ENCODE measurements around the gene GABPA. TPM values are rescaled to one million over a fixed set of nuclear protein-coding genes. Genes with fewer than 3 reads are reported as not detected.

GABPA gene
- total RNA-seq (ENCODE audit: unreplicated experiment) = 22.6 TPM
- long read RNA-seq, full-length matches to known transcripts = 5 of 6 reads
- long read RNA-seq, partial matches to known transcripts = 1 of 6 reads
- long read RNA-seq, other reads (novel, unspliced or antisense) = 0 of 6 reads

DNA sequence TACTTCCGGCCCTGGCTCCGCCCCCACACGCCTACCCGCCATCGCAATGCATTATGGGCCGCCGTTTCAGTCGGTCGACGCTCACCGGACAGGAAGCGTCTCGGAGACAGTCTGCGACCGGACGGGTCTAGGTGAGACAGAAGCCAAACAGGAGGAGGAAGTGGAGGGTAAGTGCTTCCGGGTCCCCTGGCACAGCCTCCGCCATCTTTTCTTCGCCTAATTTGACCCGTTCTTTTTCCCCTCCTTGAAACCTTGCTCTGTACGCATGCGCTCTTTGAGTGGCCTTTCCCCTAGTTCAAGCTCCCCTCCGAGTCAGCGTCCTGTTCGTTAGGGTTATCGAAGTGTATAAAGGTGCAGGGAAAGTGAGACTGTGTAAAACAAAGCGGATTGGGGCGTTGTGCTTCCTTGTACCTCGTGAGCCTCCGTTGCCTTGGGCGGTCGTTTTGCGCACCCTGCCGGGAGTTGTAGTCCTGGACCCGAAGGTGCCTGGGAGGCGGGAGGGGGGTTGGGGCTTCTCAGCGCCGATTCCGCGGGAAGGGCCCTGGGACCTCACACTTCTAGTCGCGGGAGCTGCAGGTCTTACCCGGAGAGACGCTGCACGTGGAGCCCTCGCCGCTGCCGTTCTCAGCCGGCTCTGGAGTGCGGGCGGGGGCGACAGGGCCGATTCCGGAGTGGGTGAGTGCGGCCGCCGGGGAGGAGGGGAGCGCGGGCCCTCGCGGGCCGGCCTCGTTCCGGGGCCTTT is at the start of gene GABPA, which contains the start of gene ATP5PF:
Gene GABPA (plus strand): TSS at position 69 of the 742 bp plus-strand sequence. CDS start 6,627 bp downstream, outside the sequence.
Gene ATP5PF (minus strand): TSS at position 1 of the 742 bp plus-strand sequence. CDS start 5,110 bp downstream, outside the sequence.
- Mint-ChIP-seq H3K9me3 (ENCODE audit: unreplicated experiment) (no peaks in the 10 kb centered on the region), H3K27me3 (ENCODE audit: unreplicated experiment) (peaks cover 16% of the 10 kb centered on the region), H3K4me3 (ENCODE audit: unreplicated experiment) (peak within 1 kb of the TSS; percentile 99), H3K4me1 (ENCODE audit: unreplicated experiment) (peaks cover 28% of the 10 kb centered on the region), H3K36me3 (ENCODE audit: low read depth, unreplicated experiment) (peaks cover 14% of the 10 kb centered on the region), H3K27ac (ENCODE audit: unreplicated experiment) (peak within 1 kb of the TSS; percentile 100)
- TF ChIP-seq, protein P1, sequence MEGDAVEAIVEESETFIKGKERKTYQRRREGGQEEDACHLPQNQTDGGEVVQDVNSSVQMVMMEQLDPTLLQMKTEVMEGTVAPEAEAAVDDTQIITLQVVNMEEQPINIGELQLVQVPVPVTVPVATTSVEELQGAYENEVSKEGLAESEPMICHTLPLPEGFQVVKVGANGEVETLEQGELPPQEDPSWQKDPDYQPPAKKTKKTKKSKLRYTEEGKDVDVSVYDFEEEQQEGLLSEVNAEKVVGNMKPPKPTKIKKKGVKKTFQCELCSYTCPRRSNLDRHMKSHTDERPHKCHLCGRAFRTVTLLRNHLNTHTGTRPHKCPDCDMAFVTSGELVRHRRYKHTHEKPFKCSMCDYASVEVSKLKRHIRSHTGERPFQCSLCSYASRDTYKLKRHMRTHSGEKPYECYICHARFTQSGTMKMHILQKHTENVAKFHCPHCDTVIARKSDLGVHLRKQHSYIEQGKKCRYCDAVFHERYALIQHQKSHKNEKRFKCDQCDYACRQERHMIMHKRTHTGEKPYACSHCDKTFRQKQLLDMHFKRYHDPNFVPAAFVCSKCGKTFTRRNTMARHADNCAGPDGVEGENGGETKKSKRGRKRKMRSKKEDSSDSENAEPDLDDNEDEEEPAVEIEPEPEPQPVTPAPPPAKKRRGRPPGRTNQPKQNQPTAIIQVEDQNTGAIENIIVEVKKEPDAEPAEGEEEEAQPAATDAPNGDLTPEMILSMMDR (IDR thresholded peaks at IDR 0.05; ENCODE audit: unreplicated experiment) = no peak
- peak; percentile 94 for DNase-seq (ENCODE audit: low spot score)

DNA sequence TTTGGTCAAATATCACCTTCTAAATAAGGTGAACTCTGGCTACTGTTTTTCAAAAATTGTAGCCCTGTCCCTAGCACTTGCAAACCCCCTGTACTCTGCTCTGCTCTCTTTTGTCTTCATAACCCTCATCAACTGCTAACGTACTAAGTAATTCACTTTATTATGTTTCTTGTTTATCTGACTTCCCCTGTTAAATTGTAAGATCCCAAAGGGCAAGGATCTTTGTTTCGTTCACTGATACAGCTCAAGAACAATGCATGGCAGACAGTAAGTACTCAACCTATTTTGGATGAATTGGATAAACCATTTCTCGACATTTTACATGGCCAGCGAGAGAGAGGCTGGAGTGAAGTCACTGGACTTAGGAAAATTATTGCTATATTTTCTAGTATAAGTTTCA is 47.0 kb upstream of the GABPA start:
- Mint-ChIP-seq H3K9me3 (ENCODE audit: unreplicated experiment) (no peaks in the 10 kb centered on the region), H3K27me3 (ENCODE audit: unreplicated experiment) (no peaks in the 10 kb centered on the region), H3K36me3 (ENCODE audit: low read depth, unreplicated experiment) (no peaks in the 10 kb centered on the region), H3K4me3 (ENCODE audit: unreplicated experiment) (no peak overlapping the region), H3K27ac (ENCODE audit: unreplicated experiment) (no peak overlapping the region), H3K4me1 (ENCODE audit: unreplicated experiment) (no peaks in the 10 kb centered on the region)
- DNase-seq (ENCODE audit: low spot score) = no peak
- TF ChIP-seq, protein P1 (IDR thresholded peaks at IDR 0.05; ENCODE audit: unreplicated experiment) = no peak

DNA sequence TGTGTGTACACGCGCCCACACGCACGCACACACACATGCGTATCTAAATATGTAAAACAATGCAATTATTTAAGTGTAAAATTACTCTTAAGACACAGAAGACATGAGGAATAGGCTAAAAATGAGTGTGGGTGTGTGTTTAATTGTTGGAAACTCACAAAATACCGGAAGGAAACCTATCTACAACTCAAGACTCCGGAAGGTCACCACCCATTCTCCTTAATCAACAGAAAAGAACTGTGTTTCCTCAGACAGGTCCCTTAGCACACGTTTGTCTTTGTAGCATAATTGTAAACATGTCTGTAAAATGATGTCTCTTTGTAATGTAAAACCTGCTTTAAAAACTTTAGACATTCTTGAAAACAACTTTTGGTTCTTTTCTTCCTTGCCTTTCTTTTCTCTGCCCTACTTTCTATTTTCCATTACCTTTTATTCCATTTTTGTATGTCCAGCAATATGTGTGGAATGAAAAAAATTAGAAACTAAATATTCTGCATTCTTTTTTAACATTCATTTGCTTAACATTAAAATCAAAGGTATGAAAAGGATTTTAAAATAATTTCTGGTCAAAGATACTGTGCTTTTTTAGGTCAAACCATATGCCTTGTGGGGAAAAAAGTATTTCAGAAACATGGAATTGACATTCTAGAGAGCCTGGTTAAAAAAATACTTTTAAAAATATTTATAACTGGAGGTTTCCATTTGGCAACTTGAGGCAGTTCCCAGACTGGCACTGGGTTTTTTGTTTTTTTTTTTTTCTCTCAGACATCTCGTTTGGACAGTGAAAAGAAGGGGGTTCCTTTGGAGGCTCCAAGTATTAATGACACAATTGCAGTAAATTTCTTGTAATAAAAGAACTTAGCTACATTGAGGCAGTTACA is 46.3 kb upstream of the GABPA start:
- Mint-ChIP-seq H3K36me3 (ENCODE audit: low read depth, unreplicated experiment) (no peaks in the 10 kb centered on the region), H3K27ac (ENCODE audit: unreplicated experiment) (no peak overlapping the region), H3K9me3 (ENCODE audit: unreplicated experiment) (no peaks in the 10 kb centered on the region), H3K4me1 (ENCODE audit: unreplicated experiment) (no peaks in the 10 kb centered on the region), H3K4me3 (ENCODE audit: unreplicated experiment) (no peak overlapping the region), H3K27me3 (ENCODE audit: unreplicated experiment) (no peaks in the 10 kb centered on the region)
- no peak for DNase-seq (ENCODE audit: low spot score)
- TF ChIP-seq, protein P1 (IDR thresholded peaks at IDR 0.05; ENCODE audit: unreplicated experiment) = no peak

DNA sequence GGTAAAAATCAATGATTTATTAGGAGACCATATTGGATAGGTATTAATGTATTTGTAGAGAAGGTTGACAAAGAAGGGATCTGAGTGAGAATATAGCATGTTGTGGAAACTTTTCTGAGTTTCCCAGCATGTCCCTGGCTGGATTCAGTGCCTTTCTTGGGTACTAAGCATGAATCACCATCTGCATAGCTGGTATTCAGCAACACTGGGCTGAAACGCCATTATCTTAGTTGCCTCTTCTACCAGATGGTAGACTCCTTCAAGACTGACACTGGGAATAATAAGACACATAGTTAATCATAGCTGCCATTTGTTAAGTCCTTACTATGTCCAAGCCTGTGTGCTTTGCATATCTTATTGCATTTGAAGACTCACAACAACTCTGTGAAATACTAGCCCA is 45.5 kb upstream of the GABPA start:
- no peak overlapping the region for H3K4me3 Mint-ChIP-seq (ENCODE audit: unreplicated experiment)
- no peak for DNase-seq (ENCODE audit: low spot score)
- no peaks in the 10 kb centered on the region for H3K27me3 Mint-ChIP-seq (ENCODE audit: unreplicated experiment)
- TF ChIP-seq, protein P1 (IDR thresholded peaks at IDR 0.05; ENCODE audit: unreplicated experiment) = no peak
- no peak overlapping the region for H3K27ac Mint-ChIP-seq (ENCODE audit: unreplicated experiment)
- H3K36me3 Mint-ChIP-seq (ENCODE audit: low read depth, unreplicated experiment) = no peaks in the 10 kb centered on the region
- H3K4me1 Mint-ChIP-seq (ENCODE audit: unreplicated experiment) = no peaks in the 10 kb centered on the region
- no peaks in the 10 kb centered on the region for H3K9me3 Mint-ChIP-seq (ENCODE audit: unreplicated experiment)
